ENCODE measurements around the gene DNMT3B.
"Not testable (repeated sequence)": the region's sequence is repeated elsewhere in the genome, so short reads cannot be mapped to it uniquely, and the experiment has no call there.

Gene DNMT3B

GRCh38 chr20:32761831-32762753 lies at the start of gene DNMT3B:
TSS of gene DNMT3B (plus strand) at chr20:32762385. CDS start at chr20:32780324, 17,939 bp downstream.
- DNase-seq (ENCODE audit: low read depth in 1 of 2, low spot score in 1 of 2) = peak; percentile 20 to 61

- no peak for DNase-seq (ENCODE audit: low read depth in 1 of 2, low spot score in 1 of 2)
Measured at GRCh38 chr20:32718749-32719348, 43.3 kb upstream of the DNMT3B start.

GRCh38 chr20:32727683-32728082 lies 34.5 kb upstream of the DNMT3B start:
- DNase-seq (ENCODE audit: low read depth in 1 of 2, low spot score in 1 of 2) = no peak

GRCh38 chr20:32728435-32728834 lies 33.8 kb upstream of the DNMT3B start:
- not testable (repeated sequence) for DNase-seq (ENCODE audit: low read depth in 1 of 2, low spot score in 1 of 2)

- not testable (repeated sequence) for DNase-seq (ENCODE audit: low read depth in 1 of 2, low spot score in 1 of 2)
Measured at GRCh38 chr20:32729334-32729733, 32.9 kb upstream of the DNMT3B start.

- no peak for DNase-seq (ENCODE audit: low read depth in 1 of 2, low spot score in 1 of 2)
Measured at GRCh38 chr20:32731882-32732266, 30.3 kb upstream of the DNMT3B start.

GRCh38 chr20:32737371-32738223 lies 24.6 kb upstream of the DNMT3B start:
- no peak for DNase-seq (ENCODE audit: low read depth in 1 of 2, low spot score in 1 of 2)

GRCh38 chr20:32741151-32741550 lies 21.0 kb upstream of the DNMT3B start:
- DNase-seq (ENCODE audit: low read depth in 1 of 2, low spot score in 1 of 2) = no peak

GRCh38 chr20:32742322-32743236 lies 19.6 kb upstream of the DNMT3B start:
- DNase-seq (ENCODE audit: low read depth in 1 of 2, low spot score in 1 of 2) = no peak

- peak; percentile 40 to 50 for DNase-seq (ENCODE audit: low read depth in 1 of 2, low spot score in 1 of 2)
Measured at GRCh38 chr20:32743237-32744112, 18.7 kb upstream of the DNMT3B start, which contains the start of gene COMMD7. TSS of gene COMMD7 (minus strand) at chr20:32743467. CDS start at chr20:32743391, 76 bp downstream.

GRCh38 chr20:32749914-32750637 lies 12.1 kb upstream of the DNMT3B start:
- DNase-seq (ENCODE audit: low read depth in 1 of 2, low spot score in 1 of 2) = no peak

GRCh38 chr20:32751293-32751692 lies 10.9 kb upstream of the DNMT3B start:
- DNase-seq (ENCODE audit: low read depth in 1 of 2, low spot score in 1 of 2) = no peak

- no peak for DNase-seq (ENCODE audit: low read depth in 1 of 2, low spot score in 1 of 2)
Measured at GRCh38 chr20:32751702-32752457, 10.3 kb upstream of the DNMT3B start.

- DNase-seq (ENCODE audit: low read depth in 1 of 2, low spot score in 1 of 2) = no peak
Measured at GRCh38 chr20:32752458-32753250, 9.5 kb upstream of the DNMT3B start.

- no peak for DNase-seq (ENCODE audit: low read depth in 1 of 2, low spot score in 1 of 2)
Measured at GRCh38 chr20:32753731-32754130, 8.5 kb upstream of the DNMT3B start.

- no peak for DNase-seq (ENCODE audit: low read depth in 1 of 2, low spot score in 1 of 2)
Measured at GRCh38 chr20:32756156-32756555, 6.0 kb upstream of the DNMT3B start.

GRCh38 chr20:32761417-32761830 lies 761 bp upstream of the DNMT3B start:
- DNase-seq (ENCODE audit: low read depth in 1 of 2, low spot score in 1 of 2) = no peak

Data from activated T-helper 1 cell treated with anti-CD3 and anti-CD28 coated beads, Interleukin-2, amount 50 U/mL, for 16 hours (primary cell).